ENCODE measurements around the gene KCNG2.

The KCNG2 gene

GRCh38 chr18:79766308-79766707, 31.4 kb upstream of the KCNG2 start:
- no peak for DNase-seq (ENCODE audit: low read depth, low spot score)

GRCh38 chr18:79768745-79769144, 29.0 kb upstream of the KCNG2 start:
- DNase-seq (ENCODE audit: low read depth, low spot score) = no peak

GRCh38 chr18:79769698-79770500, 27.8 kb upstream of the KCNG2 start:
- DNase-seq (ENCODE audit: low read depth, low spot score) = no peak

GRCh38 chr18:79770501-79770815, 27.3 kb upstream of the KCNG2 start:
- DNase-seq (ENCODE audit: low read depth, low spot score) = no peak

GRCh38 chr18:79770826-79771225, 26.9 kb upstream of the KCNG2 start:
- DNase-seq (ENCODE audit: low read depth, low spot score) = no peak

- no peak for DNase-seq (ENCODE audit: low read depth, low spot score)
Measured at GRCh38 chr18:79771446-79772107, 26.2 kb upstream of the KCNG2 start.

GRCh38 chr18:79772108-79772864, 25.5 kb upstream of the KCNG2 start:
- DNase-seq (ENCODE audit: low read depth, low spot score) = no peak

GRCh38 chr18:79772865-79773696, 24.7 kb upstream of the KCNG2 start:
- DNase-seq (ENCODE audit: low read depth, low spot score) = no peak

GRCh38 chr18:79774111-79774510, 23.6 kb upstream of the KCNG2 start:
- no peak for DNase-seq (ENCODE audit: low read depth, low spot score)

GRCh38 chr18:79775441-79776221, 22.1 kb upstream of the KCNG2 start:
- DNase-seq (ENCODE audit: low read depth, low spot score) = no peak

GRCh38 chr18:79776674-79777073, 21.1 kb upstream of the KCNG2 start:
- no peak for DNase-seq (ENCODE audit: low read depth, low spot score)

GRCh38 chr18:79778291-79778791, 19.4 kb upstream of the KCNG2 start:
- DNase-seq (ENCODE audit: low read depth, low spot score) = no peak

- no peak for DNase-seq (ENCODE audit: low read depth, low spot score)
Measured at GRCh38 chr18:79779021-79779699, 18.6 kb upstream of the KCNG2 start.

GRCh38 chr18:79779700-79780190, 18.0 kb upstream of the KCNG2 start:
- DNase-seq (ENCODE audit: low read depth, low spot score) = no peak

- DNase-seq (ENCODE audit: low read depth, low spot score) = no peak
Measured at GRCh38 chr18:79780547-79780946, 17.2 kb upstream of the KCNG2 start.

- DNase-seq (ENCODE audit: low read depth, low spot score) = no peak
Measured at GRCh38 chr18:79781331-79781941, 16.3 kb upstream of the KCNG2 start.

- no peak for DNase-seq (ENCODE audit: low read depth, low spot score)
Measured at GRCh38 chr18:79782566-79783308, 15.0 kb upstream of the KCNG2 start.

- no peak for DNase-seq (ENCODE audit: low read depth, low spot score)
Measured at GRCh38 chr18:79784071-79784913, 13.4 kb upstream of the KCNG2 start.

All from activated CD4-positive, CD25-positive, alpha-beta regulatory T cell treated with anti-CD3 and anti-CD28 coated beads, Interleukin-2, amount 50 U/mL, for 16 hours (primary cell).